Measurements from ENCODE around the gene TXNDC5. TPM values are rescaled to one million over a fixed set of nuclear protein-coding genes. Genes with fewer than 3 reads are reported as not detected.

The TXNDC5 gene
- total RNA-seq, 2 donors from 2014 or later, result 18.0 to 42.5 TPM

GRCh38 chr6:7912024-7912423 is 1.4 kb upstream of the TXNDC5 start:
- H3K36me3 Mint-ChIP-seq (ENCODE audit: low read depth), result no peaks in the 10 kb centered on the region

GRCh38 chr6:7911345-7911725 is 747 bp upstream of the TXNDC5 start:
- WGBS, 2 experiments (ENCODE audit: insufficient coverage in 1 of 2, insufficient read length in 1 of 2), result 82 to 85% methylated on average over 10 to 11 of the region's 11 CpGs
- no peak overlapping the region for H3K4me3 Mint-ChIP-seq
- no peaks in the 10 kb centered on the region for H3K36me3 Mint-ChIP-seq (ENCODE audit: low read depth)
- no peak overlapping the region for H3K27ac Mint-ChIP-seq
- no peaks in the 10 kb centered on the region for H3K9me3 Mint-ChIP-seq
- no peak for TF ChIP-seq CTCF (conservative IDR thresholded peaks at IDR 0.05)
- peak overlapping the region; percentile 72 for H3K4me3 ChIP-seq (ENCODE audit: low read length)
- no peaks in the 10 kb centered on the region for H3K9me3 ChIP-seq (ENCODE audit: control insufficient read depth, low read length)
- peaks cover 33% of the 10 kb centered on the region for H3K27me3 Mint-ChIP-seq (ENCODE audit: insufficient read depth)
- no peaks in the 10 kb centered on the region for H3K36me3 ChIP-seq (ENCODE audit: control insufficient read depth, insufficient read depth, low read length)
- peak; percentile 54 for DNase-seq
- H3K4me1 Mint-ChIP-seq, result peaks cover 4% of the 10 kb centered on the region
- H3K4me1 ChIP-seq (ENCODE audit: control insufficient read depth, insufficient read depth, low read length), result no peaks in the 10 kb centered on the region
- peaks cover 92% of the 10 kb centered on the region for H3K27me3 ChIP-seq (ENCODE audit: control insufficient read depth, insufficient read depth, low read length, poor library complexity, severe bottlenecking)
- H3K9ac ChIP-seq (ENCODE audit: extremely low read depth, low read length, poor library complexity, severe bottlenecking), result no peak overlapping the region
- no peak overlapping the region for H3K27ac ChIP-seq (ENCODE audit: low read depth, low read length)

More at GRCh38 chr6:7912024-7912423, 1.4 kb upstream of the TXNDC5 start:
- Mint-ChIP-seq H3K27me3 (ENCODE audit: insufficient read depth) (peaks cover 27% of the 10 kb centered on the region), H3K9me3 (no peaks in the 10 kb centered on the region), H3K4me3 (no peak overlapping the region), H3K27ac (no peak overlapping the region), H3K4me1 (peaks cover 4% of the 10 kb centered on the region)
- H3K9ac ChIP-seq (ENCODE audit: extremely low read depth, low read length, poor library complexity, severe bottlenecking), result no peak overlapping the region
- TF ChIP-seq CTCF (conservative IDR thresholded peaks at IDR 0.05), result no peak
- no peaks in the 10 kb centered on the region for H3K36me3 ChIP-seq (ENCODE audit: control insufficient read depth, insufficient read depth, low read length)
- no peaks in the 10 kb centered on the region for H3K4me1 ChIP-seq (ENCODE audit: control insufficient read depth, insufficient read depth, low read length)
- H3K27ac ChIP-seq (ENCODE audit: low read depth, low read length), result no peak overlapping the region
- no peaks in the 10 kb centered on the region for H3K9me3 ChIP-seq (ENCODE audit: control insufficient read depth, low read length)
- peaks cover 92% of the 10 kb centered on the region for H3K27me3 ChIP-seq (ENCODE audit: control insufficient read depth, insufficient read depth, low read length, poor library complexity, severe bottlenecking)
- WGBS, 2 experiments (ENCODE audit: insufficient coverage in 1 of 2, insufficient read length in 1 of 2), result 94 to 95% methylated on average over 6 of the region's 6 CpGs
- no peak for DNase-seq
- H3K4me3 ChIP-seq (ENCODE audit: low read length), result no peak overlapping the region

GRCh38 chr6:7910298-7910653 is 312 bp downstream of the TXNDC5 start:
- H3K27me3 Mint-ChIP-seq (ENCODE audit: insufficient read depth), result peaks cover 43% of the 10 kb centered on the region
- H3K36me3 Mint-ChIP-seq (ENCODE audit: low read depth), result no peaks in the 10 kb centered on the region
- H3K4me3 ChIP-seq (ENCODE audit: low read length), result no peak overlapping the region
- no peaks in the 10 kb centered on the region for H3K9me3 Mint-ChIP-seq
- DNase-seq, result no peak
- H3K9ac ChIP-seq (ENCODE audit: extremely low read depth, low read length, poor library complexity, severe bottlenecking), result no peak overlapping the region
- H3K9me3 ChIP-seq (ENCODE audit: control insufficient read depth, low read length), result no peaks in the 10 kb centered on the region
- H3K27ac ChIP-seq (ENCODE audit: low read depth, low read length), result no peak overlapping the region
- no peak overlapping the region for H3K27ac Mint-ChIP-seq
- H3K4me1 Mint-ChIP-seq, result peaks cover 4% of the 10 kb centered on the region
- 0% methylated on average over 13 to 57 of the region's 57 CpGs for WGBS, 2 experiments (ENCODE audit: insufficient coverage in 1 of 2, insufficient read length in 1 of 2)
- peaks cover 92% of the 10 kb centered on the region for H3K27me3 ChIP-seq (ENCODE audit: control insufficient read depth, insufficient read depth, low read length, poor library complexity, severe bottlenecking)
- H3K4me3 Mint-ChIP-seq, result peak overlapping the region; percentile 64
- no peaks in the 10 kb centered on the region for H3K36me3 ChIP-seq (ENCODE audit: control insufficient read depth, insufficient read depth, low read length)
- H3K4me1 ChIP-seq (ENCODE audit: control insufficient read depth, insufficient read depth, low read length), result no peaks in the 10 kb centered on the region
- TF ChIP-seq CTCF (conservative IDR thresholded peaks at IDR 0.05), result no peak
